Measurements from ENCODE around the gene C1QTNF9. TPM values are rescaled to one million over a fixed set of nuclear protein-coding genes. Genes with fewer than 3 reads are reported as not detected.
"Not testable (repeated sequence)": the region's sequence is repeated elsewhere in the genome, so short reads cannot be mapped to it uniquely, and the experiment has no call there.

The C1QTNF9 gene
- total RNA-seq, 1 experiment from 2014 or later, result not detected

- H3K36me3 ChIP-seq (ENCODE audit: control insufficient read depth in 1 of 2, insufficient read depth in 2 of 2, low read length in 2 of 2); H3K9me2 ChIP-seq (ENCODE audit: insufficient read depth); RAD21 ChIA-PET (ENCODE audit: low non-redundant PET in 1 of 2, low total read pairs in 2 of 2, uncharacterized antibody in 2 of 2, unreplicated experiment in 2 of 2); CTCF ChIA-PET; DNase-seq (ENCODE audit: low read depth, low spot score); H3K9ac ChIP-seq (ENCODE audit: low read length); BruUV-seq (replicated peaks); H2AFZ ChIP-seq (ENCODE audit: low read depth, low read length, poor library complexity, severe bottlenecking); H3K79me2 ChIP-seq (ENCODE audit: insufficient read depth, low read length); H3K9me3 ChIP-seq (ENCODE audit: control insufficient read depth in 1 of 2, insufficient read depth in 1 of 2, low read depth in 1 of 2, low read length in 2 of 2); H3K27me3 ChIP-seq (ENCODE audit: insufficient read depth, low read length); H4K20me1 ChIP-seq (ENCODE audit: insufficient read depth); ATAC-seq; intact Hi-C loops (cut with micrococcal nuclease); H3K4me3 ChIP-seq (replicated peaks in 1 of 2; ENCODE audit: low read depth in 1 of 2, low read length in 2 of 2): not testable (repeated sequence)
- POLR2A ChIA-PET, result interaction anchor here (0.6 kb wide), 1 partner anchor 11 kb away, joined by 6 read pairs; no protein-coding TSS in a partner anchor
- peak overlapping the region; percentile 63; the same call in 1 of the 2 replicates for H3K4me2 ChIP-seq (ENCODE audit: low read length)
- peak overlapping the region; percentile 86; the same call in 1 of the 2 replicates for H3K27ac ChIP-seq (ENCODE audit: low read depth, low read length)
- H3K4me1 ChIP-seq (ENCODE audit: control insufficient read depth in 1 of 2, insufficient read depth in 2 of 2, low read length in 2 of 2), result peaks cover 21 to 24% of the 10 kb centered on the region in 2 experiments
Observed at GRCh38 chr13:24349778-24350664, 40.6 kb downstream of the C1QTNF9 start.

GRCh38 chr13:24351423-24351822 is 42.0 kb downstream of the C1QTNF9 start:
- intact Hi-C loops (cut with micrococcal nuclease), result no loop called here
- Histone ChIP-seq H3K36me3 (ENCODE audit: control insufficient read depth in 1 of 2, insufficient read depth in 2 of 2, low read length in 2 of 2) (no peaks in the 10 kb centered on the region), H3K9me3 (ENCODE audit: control insufficient read depth in 1 of 2, insufficient read depth in 1 of 2, low read depth in 1 of 2, low read length in 2 of 2) (no peaks in the 10 kb centered on the region), H3K27me3 (ENCODE audit: insufficient read depth, low read length) (no peaks in the 10 kb centered on the region), H3K79me2 (ENCODE audit: insufficient read depth, low read length) (no peaks in the 10 kb centered on the region), H3K4me3 (replicated peaks in 1 of 2; ENCODE audit: low read depth in 1 of 2, low read length in 2 of 2) (no peak overlapping the region), H3K4me1 (ENCODE audit: control insufficient read depth in 1 of 2, insufficient read depth in 2 of 2, low read length in 2 of 2) (peaks cover 21 to 24% of the 10 kb centered on the region in 2 experiments), H3K9me2 (ENCODE audit: insufficient read depth) (no peaks in the 10 kb centered on the region), H4K20me1 (ENCODE audit: insufficient read depth) (no peaks in the 10 kb centered on the region), H3K4me2 (ENCODE audit: low read length) (no peak overlapping the region), H3K27ac (ENCODE audit: low read depth, low read length) (no peak overlapping the region), H2AFZ (ENCODE audit: low read depth, low read length, poor library complexity, severe bottlenecking) (no peak overlapping the region), H3K9ac (ENCODE audit: low read length) (no peak overlapping the region)
- ChIA-PET POLR2A (no interaction called here), CTCF (no interaction called here), RAD21 (ENCODE audit: low non-redundant PET in 1 of 2, low total read pairs in 2 of 2, uncharacterized antibody in 2 of 2, unreplicated experiment in 2 of 2) (no interaction called here)
- ATAC-seq (no peak), DNase-seq (ENCODE audit: low read depth, low spot score) (no peak)
- TF ChIP-seq REST (IDR thresholded peaks at IDR 0.05; ENCODE audit: low read depth), result no peak
- no peak for TF ChIP-seq ZBTB33 (IDR thresholded peaks at IDR 0.05; ENCODE audit: extremely low read depth, insufficient replicate concordance, low read length)
- TF ChIP-seq CTCF (IDR thresholded peaks at IDR 0.05 in 2 of 3, conservative IDR thresholded peaks at IDR 0.05 in 1 of 3; ENCODE audit: borderline replicate concordance in 1 of 3, insufficient read depth in 1 of 3, low read depth in 2 of 3, low read length in 2 of 3), result no peak
- no peak for TF ChIP-seq ZNF274 (IDR thresholded peaks at IDR 0.05; ENCODE audit: low read depth, low read length)
- no peak for TF ChIP-seq JUND (IDR thresholded peaks at IDR 0.05)
- TF ChIP-seq SP1 (IDR thresholded peaks at IDR 0.05; ENCODE audit: low read depth), result no peak
- TF ChIP-seq ELF1 (IDR thresholded peaks at IDR 0.05; ENCODE audit: borderline replicate concordance, low read depth), result no peak
- no peak for TF ChIP-seq EGR1 (IDR thresholded peaks at IDR 0.05; ENCODE audit: low read depth)
- TF ChIP-seq EZH2phosphoT487 (IDR thresholded peaks at IDR 0.05; ENCODE audit: borderline replicate concordance), result no peak
- TF ChIP-seq ZFX (IDR thresholded peaks at IDR 0.05), result no peak
- no TSS peak for BruUV-seq (replicated peaks)

Data from HCT116 (cell line).